HG03196 (cell line): ENCODE data around the gene ADAMTS2.

ENCODE experiments used
- ATAC-seq: cut with Tn5 transposase; IDR thresholded peaks from one replicate; pipeline ENCODE4 v1.9.1; 2021; ENCODE audit not compliant: unreplicated experiment

Gene ADAMTS2

GRCh38 chr5:179166171-179166885, 178.9 kb downstream of the ADAMTS2 start:
- ATAC-seq, result no peak

- ATAC-seq, result no peak
Observed at GRCh38 chr5:179165421-179166170, 179.7 kb downstream of the ADAMTS2 start.

GRCh38 chr5:179164331-179165311, 180.6 kb downstream of the ADAMTS2 start:
- ATAC-seq, result no peak

- ATAC-seq, result no peak
Observed at GRCh38 chr5:179163236-179164155, 181.8 kb downstream of the ADAMTS2 start.

- ATAC-seq, result no peak
Observed at GRCh38 chr5:179162351-179163235, 182.7 kb downstream of the ADAMTS2 start.

- ATAC-seq, result no peak
Observed at GRCh38 chr5:179161901-179162300, 183.4 kb downstream of the ADAMTS2 start.

GRCh38 chr5:179160584-179160983, 184.7 kb downstream of the ADAMTS2 start:
- ATAC-seq, result no peak

- no peak for ATAC-seq
Observed at GRCh38 chr5:179158556-179158955, 186.7 kb downstream of the ADAMTS2 start.

GRCh38 chr5:179154991-179155955, 190.0 kb downstream of the ADAMTS2 start:
- no peak for ATAC-seq

- ATAC-seq, result no peak
Observed at GRCh38 chr5:179154346-179154990, 190.8 kb downstream of the ADAMTS2 start.

GRCh38 chr5:179153921-179154345, 191.3 kb downstream of the ADAMTS2 start:
- no peak for ATAC-seq

GRCh38 chr5:179153341-179153901, 191.8 kb downstream of the ADAMTS2 start:
- ATAC-seq, result no peak

GRCh38 chr5:179152941-179153340, 192.3 kb downstream of the ADAMTS2 start:
- no peak for ATAC-seq

GRCh38 chr5:179152144-179152895, 192.9 kb downstream of the ADAMTS2 start:
- ATAC-seq, result no peak

GRCh38 chr5:179151286-179152118, 193.8 kb downstream of the ADAMTS2 start:
- ATAC-seq, result no peak

GRCh38 chr5:179150011-179150410, 195.2 kb downstream of the ADAMTS2 start:
- no peak for ATAC-seq
